Measurements from ENCODE around the gene LATS1. TPM values are rescaled to one million over a fixed set of nuclear protein-coding genes. Genes with fewer than 3 reads are reported as not detected.

LATS1 gene
- total RNA-seq, 1 donor, result 33.4 TPM

DNA sequence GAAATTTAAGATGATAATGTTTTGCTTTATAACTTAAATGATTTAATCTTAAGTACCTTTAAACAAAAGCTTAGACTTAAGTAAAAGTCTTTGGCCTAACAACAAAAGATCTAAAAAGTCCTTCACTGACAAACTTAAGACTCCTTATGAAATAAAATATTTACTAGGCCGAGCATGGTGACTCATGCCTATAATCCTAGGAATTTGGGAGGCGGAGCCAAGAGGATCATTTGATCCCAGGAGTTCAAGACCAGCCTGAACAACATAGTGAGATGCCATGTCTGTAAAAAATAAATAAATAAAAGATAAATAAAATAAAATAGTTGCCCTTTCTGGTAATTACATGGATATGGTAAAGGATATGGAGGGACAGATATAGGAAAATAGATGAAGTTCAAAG lies 81.8 kb downstream of the LATS1 start:
- peak; percentile 49 for DNase-seq (ENCODE audit: low read depth)
- H3K4me3 ChIP-seq (ENCODE audit: low read depth, low read length), result no peak overlapping the region
- TF ChIP-seq, protein P1, sequence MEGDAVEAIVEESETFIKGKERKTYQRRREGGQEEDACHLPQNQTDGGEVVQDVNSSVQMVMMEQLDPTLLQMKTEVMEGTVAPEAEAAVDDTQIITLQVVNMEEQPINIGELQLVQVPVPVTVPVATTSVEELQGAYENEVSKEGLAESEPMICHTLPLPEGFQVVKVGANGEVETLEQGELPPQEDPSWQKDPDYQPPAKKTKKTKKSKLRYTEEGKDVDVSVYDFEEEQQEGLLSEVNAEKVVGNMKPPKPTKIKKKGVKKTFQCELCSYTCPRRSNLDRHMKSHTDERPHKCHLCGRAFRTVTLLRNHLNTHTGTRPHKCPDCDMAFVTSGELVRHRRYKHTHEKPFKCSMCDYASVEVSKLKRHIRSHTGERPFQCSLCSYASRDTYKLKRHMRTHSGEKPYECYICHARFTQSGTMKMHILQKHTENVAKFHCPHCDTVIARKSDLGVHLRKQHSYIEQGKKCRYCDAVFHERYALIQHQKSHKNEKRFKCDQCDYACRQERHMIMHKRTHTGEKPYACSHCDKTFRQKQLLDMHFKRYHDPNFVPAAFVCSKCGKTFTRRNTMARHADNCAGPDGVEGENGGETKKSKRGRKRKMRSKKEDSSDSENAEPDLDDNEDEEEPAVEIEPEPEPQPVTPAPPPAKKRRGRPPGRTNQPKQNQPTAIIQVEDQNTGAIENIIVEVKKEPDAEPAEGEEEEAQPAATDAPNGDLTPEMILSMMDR (IDR thresholded peaks at IDR 0.05; ENCODE audit: insufficient read depth, low read length), result no peak

DNA sequence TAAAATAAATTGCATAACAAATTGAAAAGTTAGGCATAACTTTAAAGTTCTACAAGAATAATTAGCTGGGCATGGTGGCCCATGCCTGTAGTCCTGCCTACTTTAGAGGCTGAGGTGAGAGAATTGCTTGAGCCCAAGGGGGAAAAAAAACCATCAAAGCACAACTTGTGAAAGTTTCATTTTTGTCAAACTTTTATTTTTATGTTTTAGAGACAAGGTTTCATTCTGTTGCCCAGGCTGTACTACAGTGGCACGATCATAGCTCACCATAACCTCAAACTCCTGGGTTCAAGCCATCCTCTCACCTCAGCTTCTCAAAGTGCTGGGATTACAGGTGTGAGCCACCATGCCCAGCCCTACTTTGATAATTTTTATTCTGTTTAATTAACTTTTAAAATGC lies 83.6 kb downstream of the LATS1 start:
- no peak overlapping the region for H3K4me3 ChIP-seq (ENCODE audit: low read depth, low read length)
- TF ChIP-seq, protein P1 (IDR thresholded peaks at IDR 0.05; ENCODE audit: insufficient read depth, low read length), result no peak
- no peak for DNase-seq (ENCODE audit: low read depth)

DNA sequence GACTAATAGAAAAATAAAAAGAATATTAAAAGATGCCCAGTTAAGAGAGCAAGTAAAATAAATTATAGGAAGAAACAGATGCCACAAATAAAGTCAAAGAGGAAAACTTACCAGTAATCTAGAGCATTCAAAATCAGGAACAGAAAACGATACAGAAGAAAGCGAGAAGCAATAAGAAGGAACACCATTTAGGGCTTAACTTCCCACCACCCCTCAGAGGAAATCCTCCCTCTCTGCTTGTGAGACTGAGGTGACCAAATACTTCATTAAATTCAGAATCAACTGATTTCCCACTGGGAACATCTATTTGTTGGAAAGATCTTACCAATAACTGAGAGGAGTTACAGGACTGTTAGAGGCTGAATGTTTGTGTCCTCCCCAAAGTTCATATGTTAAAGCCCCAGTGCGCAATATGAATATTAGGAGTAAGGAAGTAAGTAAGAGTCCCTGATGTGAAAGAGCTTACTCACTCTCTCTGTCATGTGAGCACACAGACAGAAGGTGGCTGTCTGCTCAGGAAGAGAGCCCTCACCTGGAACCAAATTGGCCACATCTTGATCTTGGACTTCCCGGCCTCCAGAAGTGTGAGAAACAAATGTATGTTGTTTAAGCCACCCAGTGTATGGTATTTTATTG lies 88.9 kb downstream of the LATS1 start:
- TF ChIP-seq, protein P1 (IDR thresholded peaks at IDR 0.05; ENCODE audit: insufficient read depth, low read length), result no peak
- no peak for DNase-seq (ENCODE audit: low read depth)
- H3K4me3 ChIP-seq (ENCODE audit: low read depth, low read length), result no peak overlapping the region

DNA sequence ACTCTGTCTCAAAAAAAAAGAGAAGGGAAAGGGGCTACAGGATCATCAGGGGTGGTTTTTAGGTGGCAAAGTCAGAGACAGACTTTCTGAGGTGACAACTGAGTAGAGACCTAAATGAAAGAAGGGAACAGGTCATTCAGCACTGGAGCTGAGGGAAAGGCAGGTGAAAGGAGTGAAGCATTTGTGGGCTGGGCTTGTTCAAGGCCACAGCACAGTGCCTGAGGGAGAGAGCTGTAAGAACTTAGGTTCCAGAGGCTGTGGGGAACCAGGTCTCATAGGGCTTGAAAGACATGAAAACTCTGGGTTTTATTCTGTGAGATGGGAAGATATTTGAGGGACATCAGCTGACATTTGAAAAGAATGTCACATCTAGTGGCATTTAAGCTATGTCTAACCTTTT lies 90.2 kb downstream of the LATS1 start:
- TF ChIP-seq, protein P1 (IDR thresholded peaks at IDR 0.05; ENCODE audit: insufficient read depth, low read length), result no peak
- H3K4me3 ChIP-seq (ENCODE audit: low read depth, low read length), result no peak overlapping the region
- no peak for DNase-seq (ENCODE audit: low read depth)

DNA sequence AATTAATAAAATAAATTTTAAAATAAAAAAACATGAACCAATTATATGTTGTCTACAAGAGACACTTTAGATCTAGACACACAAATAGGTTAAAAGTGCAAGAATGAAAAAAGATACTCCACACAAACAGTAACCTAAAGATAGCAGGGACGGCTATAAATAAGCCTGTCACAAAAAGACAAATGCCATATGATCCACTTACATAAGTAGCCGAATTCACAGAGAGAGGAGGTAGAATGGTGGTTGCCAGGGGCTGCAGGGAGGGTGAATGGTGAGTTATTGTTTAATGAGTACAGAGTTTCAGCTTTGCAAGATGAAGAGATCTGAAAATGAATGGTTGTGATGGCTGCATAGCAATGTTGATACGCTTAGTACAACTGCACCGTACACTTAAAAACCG lies 102.1 kb downstream of the LATS1 start:
- TF ChIP-seq, protein P1 (IDR thresholded peaks at IDR 0.05; ENCODE audit: insufficient read depth, low read length), result no peak
- no peak overlapping the region for H3K4me3 ChIP-seq (ENCODE audit: low read depth, low read length)
- no peak for DNase-seq (ENCODE audit: low read depth)

DNA sequence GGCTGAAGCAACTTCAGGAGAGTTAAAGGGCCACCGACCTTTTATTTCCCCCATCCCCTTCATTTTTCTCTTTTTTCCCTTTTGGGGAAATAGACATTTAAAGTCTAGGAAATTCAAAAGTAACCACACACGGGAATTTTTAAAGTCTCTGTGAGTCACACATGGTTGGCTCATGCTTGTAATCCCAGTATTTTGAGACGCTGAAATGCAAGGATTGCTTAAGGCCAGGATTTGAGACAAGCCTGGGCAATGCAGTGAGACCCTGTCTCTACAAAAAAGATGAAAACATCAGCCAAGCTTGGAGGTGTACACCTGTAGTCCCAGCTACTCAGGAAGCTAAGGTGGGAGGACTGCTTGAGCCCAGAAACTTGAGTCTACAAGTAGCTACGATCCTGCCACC lies 103.6 kb downstream of the LATS1 start:
- peak; percentile 7 for DNase-seq (ENCODE audit: low read depth)
- no peak overlapping the region for H3K4me3 ChIP-seq (ENCODE audit: low read depth, low read length)
- TF ChIP-seq, protein P1 (IDR thresholded peaks at IDR 0.05; ENCODE audit: insufficient read depth, low read length), result no peak
